ENCODE measurements around the gene ADAMTS17. TPM values are rescaled to one million over a fixed set of nuclear protein-coding genes. Genes with fewer than 3 reads are reported as not detected.

Gene ADAMTS17
- total and polyA plus RNA-seq, 4 donors: 0.28 to 46.9 (median 9.1) TPM

GRCh38 chr15:100333236-100333635 lies 8.5 kb downstream of the ADAMTS17 start:
- peaks cover 0 to 16% (median under 1%) of the 10 kb centered on the region in 4 donors for H3K36me3 ChIP-seq (ENCODE audit: control insufficient read depth in 4 of 4, insufficient read depth in 3 of 4, low read depth in 1 of 4, low read length in 3 of 4)
- DNase-seq (ENCODE audit: low spot score): no peak
- WGBS: 91% methylated on average over 7 of the region's 7 CpGs
- H3K4me1 ChIP-seq (ENCODE audit: control insufficient read depth in 4 of 4, insufficient read depth in 4 of 4, low read length in 3 of 4): no peaks in the 10 kb centered on the region
- no peaks in the 10 kb centered on the region for H3K9me3 ChIP-seq (ENCODE audit: control insufficient read depth in 4 of 4, low read length in 3 of 4)
- H3K9ac ChIP-seq (ENCODE audit: low read depth in 1 of 2, low read length in 2 of 2): no peak overlapping the region
- H3K27me3 ChIP-seq (ENCODE audit: control insufficient read depth in 4 of 4, insufficient read depth in 4 of 4, low read length in 3 of 4): no peaks in the 10 kb centered on the region
- no peak overlapping the region for H3K27ac ChIP-seq (ENCODE audit: low read depth in 1 of 2, low read length in 2 of 2)
- TF ChIP-seq JUND (IDR thresholded peaks at IDR 0.05): no peak
- TF ChIP-seq GABPA (IDR thresholded peaks at IDR 0.05 in 1 of 2, conservative IDR thresholded peaks at IDR 0.05 in 1 of 2): no peak
- TF ChIP-seq EGR1 (IDR thresholded peaks at IDR 0.05; ENCODE audit: low read depth in 2 of 2): no peak
- TF ChIP-seq, protein P1, sequence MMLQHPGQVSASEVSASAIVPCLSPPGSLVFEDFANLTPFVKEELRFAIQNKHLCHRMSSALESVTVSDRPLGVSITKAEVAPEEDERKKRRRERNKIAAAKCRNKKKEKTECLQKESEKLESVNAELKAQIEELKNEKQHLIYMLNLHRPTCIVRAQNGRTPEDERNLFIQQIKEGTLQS (IDR thresholded peaks at IDR 0.05): no peak
- no peak for TF ChIP-seq REST (IDR thresholded peaks at IDR 0.05)
- TF ChIP-seq ZBTB33 (IDR thresholded peaks at IDR 0.05): no peak
- no peak for TF ChIP-seq RAD21 (IDR thresholded peaks at IDR 0.05)
- TF ChIP-seq FOXA2 (IDR thresholded peaks at IDR 0.05): no peak
- no peak for TF ChIP-seq FOXA1 (IDR thresholded peaks at IDR 0.05)
- TF ChIP-seq MAX (IDR thresholded peaks at IDR 0.05): no peak
- no peak for TF ChIP-seq YY1 (IDR thresholded peaks at IDR 0.05)
- no peak for TF ChIP-seq SP1 (IDR thresholded peaks at IDR 0.05)
- TF ChIP-seq HNF4A (conservative IDR thresholded peaks at IDR 0.05): no peak
- TF ChIP-seq TAF1 (conservative IDR thresholded peaks at IDR 0.05): no peak
- TF ChIP-seq CTCF (IDR thresholded peaks at IDR 0.05; ENCODE audit: low read depth, low read length, missing input control): no peak
- TF ChIP-seq RXRA (IDR thresholded peaks at IDR 0.05): no peak
- TF ChIP-seq HNF4G (IDR thresholded peaks at IDR 0.05): no peak
- TF ChIP-seq NR2F2 (IDR thresholded peaks at IDR 0.05): no peak
- no peak overlapping the region for H3K4me3 ChIP-seq (ENCODE audit: low read depth in 1 of 3, low read length in 3 of 3)
